Thyroid gland (tissue), 4 donors: Measurements from ENCODE around the gene DVL1.

Experiments used
- CTCF ChIP-seq, 6 experiments: fragments of 200-600 bp in 3 of 6; fragments of 450-650 bp in 3 of 6; sonication (generic) in 3 of 6; IDR thresholded peaks; one replicate each; pipeline ENCODE4 v1.5.1; 2016 to 2019; ENCODE audit warnings: antibody characterized with exemption in 6 of 6, mild to moderate bottlenecking in 2 of 6, inconsistent platforms in 1 of 6, moderate library complexity in 1 of 6
- POLR2A ChIP-seq, 2 donors: fragments of 450-650 bp; IDR thresholded peaks; one replicate each; pipeline ENCODE4 v1.6.1; 2017; ENCODE audit warnings: antibody characterized with exemption in 2 of 2, mild to moderate bottlenecking in 2 of 2, moderate library complexity in 1 of 2

GRCh38 chr1:1294250-1294890 is 54.8 kb downstream of the DVL1 start:
- TF ChIP-seq CTCF (IDR thresholded peaks at IDR 0.05) (no peak), POLR2A (IDR thresholded peaks at IDR 0.05) (no peak)
